ENCODE results near the gene FCER2.

The FCER2 gene

DNA sequence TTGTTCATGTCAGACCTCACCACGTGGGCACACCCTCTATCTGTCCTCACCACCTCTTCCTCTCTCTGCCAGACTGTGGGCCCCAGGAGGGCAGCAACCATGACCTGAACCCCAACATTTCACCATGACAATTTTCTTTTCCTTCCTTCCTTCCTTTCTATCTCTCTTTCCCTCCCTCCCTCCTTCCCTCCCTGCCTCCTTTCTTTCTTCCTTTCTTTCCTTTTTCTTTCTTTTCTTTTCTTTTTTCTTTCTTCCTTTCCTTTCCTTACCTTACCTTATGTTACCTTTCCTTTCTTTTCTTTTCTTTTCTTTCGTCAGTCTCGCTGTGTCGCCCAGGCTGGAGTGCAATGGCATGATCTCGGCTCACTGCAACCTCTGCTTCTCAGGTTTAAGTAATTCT is 8.7 kb upstream of the FCER2 start:
- H3K27me3 ChIP-seq (replicated peaks; ENCODE audit: insufficient read depth, low read length): peaks cover 91% of the 10 kb centered on the region
- no peak overlapping the region for H3K27ac ChIP-seq (ENCODE audit: low read length)
- H3K9ac ChIP-seq (ENCODE audit: low read length): no peak overlapping the region
- H2AFZ ChIP-seq (ENCODE audit: low read length): no peak overlapping the region
- H4K20me1 ChIP-seq (ENCODE audit: insufficient read depth, low read length): no peaks in the 10 kb centered on the region
- H3K36me3 ChIP-seq (replicated peaks; ENCODE audit: insufficient read depth, low read length): no peaks in the 10 kb centered on the region
- no peaks in the 10 kb centered on the region for H3F3A ChIP-seq (ENCODE audit: insufficient read depth, low read length)
- no peaks in the 10 kb centered on the region for H3K9me2 ChIP-seq (replicated peaks; ENCODE audit: insufficient read depth, low read length)
- TF ChIP-seq, protein P1, sequence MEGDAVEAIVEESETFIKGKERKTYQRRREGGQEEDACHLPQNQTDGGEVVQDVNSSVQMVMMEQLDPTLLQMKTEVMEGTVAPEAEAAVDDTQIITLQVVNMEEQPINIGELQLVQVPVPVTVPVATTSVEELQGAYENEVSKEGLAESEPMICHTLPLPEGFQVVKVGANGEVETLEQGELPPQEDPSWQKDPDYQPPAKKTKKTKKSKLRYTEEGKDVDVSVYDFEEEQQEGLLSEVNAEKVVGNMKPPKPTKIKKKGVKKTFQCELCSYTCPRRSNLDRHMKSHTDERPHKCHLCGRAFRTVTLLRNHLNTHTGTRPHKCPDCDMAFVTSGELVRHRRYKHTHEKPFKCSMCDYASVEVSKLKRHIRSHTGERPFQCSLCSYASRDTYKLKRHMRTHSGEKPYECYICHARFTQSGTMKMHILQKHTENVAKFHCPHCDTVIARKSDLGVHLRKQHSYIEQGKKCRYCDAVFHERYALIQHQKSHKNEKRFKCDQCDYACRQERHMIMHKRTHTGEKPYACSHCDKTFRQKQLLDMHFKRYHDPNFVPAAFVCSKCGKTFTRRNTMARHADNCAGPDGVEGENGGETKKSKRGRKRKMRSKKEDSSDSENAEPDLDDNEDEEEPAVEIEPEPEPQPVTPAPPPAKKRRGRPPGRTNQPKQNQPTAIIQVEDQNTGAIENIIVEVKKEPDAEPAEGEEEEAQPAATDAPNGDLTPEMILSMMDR (IDR thresholded peaks at IDR 0.05; ENCODE audit: low read length): no peak
- TF ChIP-seq EZH2phosphoT487 (IDR thresholded peaks at IDR 0.05; ENCODE audit: low read length) (no peak), EZH2 (optimal IDR thresholded peaks at IDR 0.05; ENCODE audit: low read depth, low read length) (no peak)
- no peak overlapping the region for H3K4me3 ChIP-seq (ENCODE audit: low read length)
- H3K4me2 ChIP-seq (ENCODE audit: low read depth, low read length): no peak overlapping the region
- no peaks in the 10 kb centered on the region for H3K9me3 ChIP-seq (replicated peaks; ENCODE audit: insufficient read depth, low read length)
- no peak for DNase-seq
- no peaks in the 10 kb centered on the region for H3K4me1 ChIP-seq (ENCODE audit: low read length)
- no peaks in the 10 kb centered on the region for H3K79me2 ChIP-seq (ENCODE audit: low read length)

DNA sequence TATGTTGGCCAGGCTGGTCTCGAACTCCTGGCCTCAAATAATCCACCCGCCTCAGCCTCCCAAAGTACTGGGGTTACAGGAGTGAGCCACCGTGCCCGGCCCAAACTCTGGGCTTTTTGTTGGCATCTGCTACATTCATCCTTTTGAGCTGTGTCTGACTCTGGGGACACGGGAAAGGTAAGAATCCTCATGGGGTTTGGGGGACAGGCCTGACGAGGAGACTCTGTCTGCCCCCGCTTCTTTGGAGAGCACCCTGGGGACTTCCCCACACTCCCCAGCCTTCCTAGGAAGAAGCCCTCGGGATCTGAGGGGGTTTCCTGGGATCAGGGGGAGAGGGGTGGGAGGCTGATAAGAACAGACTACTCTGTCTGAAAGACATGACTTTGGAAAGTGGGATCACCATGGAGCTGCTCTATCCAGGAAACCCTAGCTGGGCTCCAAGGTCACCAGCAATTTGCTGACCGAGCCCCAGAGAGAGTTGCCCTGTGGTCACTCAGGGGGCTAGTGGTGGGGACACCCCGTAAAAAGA is 8.1 kb upstream of the FCER2 start:
- Histone ChIP-seq H3K4me3 (ENCODE audit: low read length) (no peak overlapping the region), H3F3A (ENCODE audit: insufficient read depth, low read length) (no peaks in the 10 kb centered on the region), H3K4me1 (ENCODE audit: low read length) (no peaks in the 10 kb centered on the region), H3K79me2 (ENCODE audit: low read length) (no peaks in the 10 kb centered on the region), H3K9me3 (replicated peaks; ENCODE audit: insufficient read depth, low read length) (no peaks in the 10 kb centered on the region), H3K4me2 (ENCODE audit: low read depth, low read length) (no peak overlapping the region), H3K27me3 (replicated peaks; ENCODE audit: insufficient read depth, low read length) (peaks cover 91% of the 10 kb centered on the region), H3K9me2 (replicated peaks; ENCODE audit: insufficient read depth, low read length) (no peaks in the 10 kb centered on the region), H2AFZ (ENCODE audit: low read length) (no peak overlapping the region), H4K20me1 (ENCODE audit: insufficient read depth, low read length) (no peaks in the 10 kb centered on the region), H3K9ac (ENCODE audit: low read length) (no peak overlapping the region), H3K27ac (ENCODE audit: low read length) (no peak overlapping the region), H3K36me3 (replicated peaks; ENCODE audit: insufficient read depth, low read length) (no peaks in the 10 kb centered on the region)
- TF ChIP-seq, protein P1 (IDR thresholded peaks at IDR 0.05; ENCODE audit: low read length): no peak
- TF ChIP-seq EZH2 (optimal IDR thresholded peaks at IDR 0.05; ENCODE audit: low read depth, low read length) (no peak), EZH2phosphoT487 (IDR thresholded peaks at IDR 0.05; ENCODE audit: low read length) (no peak)
- DNase-seq: no peak

DNA sequence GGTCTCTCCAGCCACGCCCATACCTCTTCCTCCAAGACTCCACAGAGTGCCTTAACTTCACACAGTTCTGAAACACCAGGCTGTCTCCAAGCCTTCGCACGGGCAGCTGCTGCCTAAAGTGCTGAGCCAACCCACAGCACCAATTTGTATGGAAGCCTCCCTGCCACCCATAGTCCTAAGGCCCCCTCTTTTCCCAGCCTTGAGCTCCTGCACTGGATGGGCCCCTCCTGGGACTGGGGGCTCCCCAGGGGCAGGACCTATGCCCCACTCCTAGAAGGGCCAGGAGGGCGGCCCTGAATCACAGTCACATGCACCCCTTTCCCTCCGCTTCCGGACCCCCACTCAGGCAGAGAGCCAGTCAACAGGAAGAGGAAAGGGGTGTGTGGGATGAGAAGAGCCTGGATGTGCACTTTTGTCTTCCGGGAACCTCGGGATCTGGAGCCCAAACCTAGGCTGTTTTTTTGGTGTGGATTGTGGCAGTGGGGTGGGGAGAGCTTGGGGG is 5.1 kb upstream of the FCER2 start:
- Histone ChIP-seq H3K9me2 (replicated peaks; ENCODE audit: insufficient read depth, low read length) (no peaks in the 10 kb centered on the region), H4K20me1 (ENCODE audit: insufficient read depth, low read length) (no peaks in the 10 kb centered on the region), H3K4me1 (ENCODE audit: low read length) (no peaks in the 10 kb centered on the region), H3F3A (ENCODE audit: insufficient read depth, low read length) (no peaks in the 10 kb centered on the region), H2AFZ (ENCODE audit: low read length) (no peak overlapping the region), H3K9ac (ENCODE audit: low read length) (no peak overlapping the region), H3K79me2 (ENCODE audit: low read length) (no peaks in the 10 kb centered on the region), H3K9me3 (replicated peaks; ENCODE audit: insufficient read depth, low read length) (no peaks in the 10 kb centered on the region), H3K27ac (ENCODE audit: low read length) (no peak overlapping the region), H3K4me2 (ENCODE audit: low read depth, low read length) (no peak overlapping the region), H3K36me3 (replicated peaks; ENCODE audit: insufficient read depth, low read length) (no peaks in the 10 kb centered on the region), H3K27me3 (replicated peaks; ENCODE audit: insufficient read depth, low read length) (peaks cover 91% of the 10 kb centered on the region), H3K4me3 (ENCODE audit: low read length) (no peak overlapping the region)
- TF ChIP-seq EZH2 (optimal IDR thresholded peaks at IDR 0.05; ENCODE audit: low read depth, low read length): no peak
- TF ChIP-seq EZH2phosphoT487 (IDR thresholded peaks at IDR 0.05; ENCODE audit: low read length): no peak
- TF ChIP-seq, protein P1 (IDR thresholded peaks at IDR 0.05; ENCODE audit: low read length): no peak
- no peak for DNase-seq
